HL-60 (cell line): ENCODE data around the gene ARSD.

ENCODE experiments used
- CTCF ChIP-seq: IDR thresholded peaks from one replicate; pipeline ENCODE4 v1.5.1; 2011; ENCODE audit warnings: low read length, control low read depth, inconsistent platforms; ENCODE audit not compliant: insufficient read depth
- POLR2AphosphoS5 ChIP-seq: IDR thresholded peaks from 2 replicates; pipeline ENCODE4 v1.6.1; 2012; ENCODE audit warnings: low read depth

DNA sequence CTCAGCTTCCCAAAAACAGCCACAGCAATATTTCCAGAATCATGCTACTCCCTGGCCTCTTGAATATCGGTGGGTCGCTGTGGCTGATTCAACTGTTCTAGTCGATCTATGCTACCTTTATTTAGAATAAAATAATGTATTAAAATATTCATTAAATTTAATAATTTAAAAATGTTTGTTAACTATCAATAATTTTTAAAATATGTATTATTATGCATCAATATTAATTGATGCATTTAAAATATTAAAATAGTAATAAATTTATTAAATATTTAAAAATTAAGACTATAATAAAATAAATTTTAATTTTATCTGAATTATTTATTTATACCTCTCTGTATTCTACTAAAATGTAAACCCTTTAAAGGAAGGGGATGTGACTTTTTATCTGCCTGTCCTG is 19.0 kb downstream of the ARSD start:
- TF ChIP-seq CTCF, result no peak
- TF ChIP-seq POLR2AphosphoS5, result no peak
